HG03442 (cell line): ENCODE results near the gene IDS.
"Not testable (repeated sequence)": the region's sequence is repeated elsewhere in the genome, so short reads cannot be mapped to it uniquely, and the experiment has no call there.

ENCODE experiments used
- ATAC-seq: cut with Tn5 transposase; IDR thresholded peaks from one replicate; pipeline ENCODE4 v1.9.1; 2021; ENCODE audit warnings: mild to moderate bottlenecking, moderate library complexity; ENCODE audit not compliant: unreplicated experiment

IDS gene, protein sequence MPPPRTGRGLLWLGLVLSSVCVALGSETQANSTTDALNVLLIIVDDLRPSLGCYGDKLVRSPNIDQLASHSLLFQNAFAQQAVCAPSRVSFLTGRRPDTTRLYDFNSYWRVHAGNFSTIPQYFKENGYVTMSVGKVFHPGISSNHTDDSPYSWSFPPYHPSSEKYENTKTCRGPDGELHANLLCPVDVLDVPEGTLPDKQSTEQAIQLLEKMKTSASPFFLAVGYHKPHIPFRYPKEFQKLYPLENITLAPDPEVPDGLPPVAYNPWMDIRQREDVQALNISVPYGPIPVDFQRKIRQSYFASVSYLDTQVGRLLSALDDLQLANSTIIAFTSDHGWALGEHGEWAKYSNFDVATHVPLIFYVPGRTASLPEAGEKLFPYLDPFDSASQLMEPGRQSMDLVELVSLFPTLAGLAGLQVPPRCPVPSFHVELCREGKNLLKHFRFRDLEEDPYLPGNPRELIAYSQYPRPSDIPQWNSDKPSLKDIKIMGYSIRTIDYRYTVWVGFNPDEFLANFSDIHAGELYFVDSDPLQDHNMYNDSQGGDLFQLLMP

DNA sequence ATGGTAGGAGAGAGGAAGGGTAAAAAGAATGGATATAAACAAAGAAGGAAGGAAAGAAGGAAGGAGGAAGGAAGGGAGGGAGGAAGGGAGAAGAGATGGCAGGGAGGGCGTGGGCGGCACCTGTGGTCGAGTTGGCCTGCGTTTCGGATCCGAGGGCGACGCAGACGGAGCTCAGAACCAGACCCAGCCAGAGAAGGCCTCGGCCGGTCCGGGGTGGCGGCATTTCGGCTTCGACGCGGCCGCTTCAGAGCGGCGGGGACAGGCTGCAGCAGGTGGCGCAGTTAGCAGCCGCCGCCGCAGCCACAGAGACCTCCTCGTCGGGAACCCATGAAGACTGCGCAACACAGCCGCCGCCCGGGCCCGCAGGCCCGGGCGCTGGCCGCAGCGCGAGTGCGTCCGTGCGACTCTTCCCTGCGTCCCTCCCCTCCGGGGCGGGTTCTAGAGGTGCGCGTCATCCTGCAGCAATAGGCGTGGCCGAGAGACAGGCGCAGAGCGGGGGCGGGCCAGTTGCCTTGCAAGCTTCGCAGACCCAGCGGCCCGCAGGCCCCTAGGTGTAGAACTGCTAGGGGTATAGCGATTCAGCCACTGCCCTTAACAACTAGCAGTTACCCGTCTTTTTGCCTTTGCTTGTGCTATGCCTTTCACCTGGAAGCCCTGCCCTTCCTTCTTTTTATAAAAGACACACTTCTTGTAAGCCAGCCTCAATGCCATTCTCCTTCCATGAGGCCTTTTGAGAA lies at the start of gene IDS:
IDS (minus strand) TSS at position 392 of the 737 bp plus-strand sequence; CDS start at position 223, 169 bp downstream.
- ATAC-seq, result peak; percentile 72

DNA sequence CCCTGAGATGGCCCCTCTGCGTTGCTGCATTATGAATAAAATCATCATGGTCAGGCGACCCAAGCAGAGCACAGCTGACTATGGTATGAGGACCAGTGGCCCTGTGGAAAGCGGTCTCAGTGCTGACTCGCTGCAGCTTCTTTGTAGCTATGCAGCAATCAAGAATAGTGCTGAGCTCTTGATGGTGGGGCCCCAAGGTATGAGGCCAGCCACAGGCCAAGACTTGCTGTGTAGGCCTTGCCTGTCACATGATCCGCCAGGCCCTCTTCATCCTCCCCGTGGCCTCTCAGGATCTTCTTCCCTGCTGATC lies 46.8 kb upstream of the IDS start:
- ATAC-seq, result not testable (repeated sequence)

DNA sequence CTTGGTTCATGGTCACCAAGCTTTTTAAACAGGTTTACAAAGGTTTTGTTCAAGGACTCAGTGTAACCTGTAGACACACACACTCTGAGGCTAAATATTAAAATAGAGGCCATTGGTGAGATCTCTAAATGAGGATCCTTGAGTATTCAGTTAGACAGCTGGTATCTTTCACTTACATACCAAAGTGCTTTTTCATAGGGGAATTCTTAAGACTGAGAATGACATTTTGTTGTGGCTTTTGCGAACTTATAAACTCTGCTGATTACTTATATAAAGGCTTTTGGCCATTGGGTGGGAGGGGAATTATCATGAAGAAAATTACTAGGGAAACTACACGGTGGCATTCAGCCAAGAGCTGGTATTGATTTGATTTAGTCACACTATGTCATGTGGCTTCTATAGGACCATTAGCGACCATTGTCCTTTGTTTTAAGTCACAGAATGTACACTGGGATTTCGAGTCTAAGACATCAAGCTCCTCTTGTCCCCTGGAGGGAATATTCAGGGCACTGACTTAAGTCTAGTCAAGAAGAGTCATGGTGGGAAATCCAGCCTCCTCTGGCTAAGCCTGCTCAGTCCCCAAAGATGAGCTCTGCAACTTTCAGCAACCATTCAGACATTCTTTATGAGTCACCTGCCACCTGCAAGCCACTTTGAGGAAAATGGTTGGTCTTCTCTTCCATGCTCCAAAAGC lies 46.3 kb upstream of the IDS start:
- peak; percentile 46 for ATAC-seq

DNA sequence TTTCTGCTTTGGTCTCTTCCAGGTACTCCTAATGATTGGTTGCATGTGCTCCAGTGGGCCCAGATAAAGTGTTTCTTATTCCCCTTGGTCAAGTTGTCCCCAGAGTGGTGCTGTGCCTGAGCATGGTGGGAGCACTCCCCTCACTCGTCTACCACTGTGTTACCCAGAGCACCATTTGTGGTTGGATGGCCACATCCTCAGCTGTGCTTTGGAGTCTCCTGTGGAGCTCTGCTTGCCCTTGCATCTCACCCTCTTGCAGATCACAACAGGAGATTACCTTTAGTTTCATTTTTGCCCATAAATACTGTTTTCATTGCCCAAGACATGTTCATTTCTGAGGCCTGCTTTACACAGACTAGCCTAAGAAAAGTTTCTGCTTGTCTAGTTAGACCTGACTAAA lies 45.3 kb upstream of the IDS start:
- not testable (repeated sequence) for ATAC-seq

DNA sequence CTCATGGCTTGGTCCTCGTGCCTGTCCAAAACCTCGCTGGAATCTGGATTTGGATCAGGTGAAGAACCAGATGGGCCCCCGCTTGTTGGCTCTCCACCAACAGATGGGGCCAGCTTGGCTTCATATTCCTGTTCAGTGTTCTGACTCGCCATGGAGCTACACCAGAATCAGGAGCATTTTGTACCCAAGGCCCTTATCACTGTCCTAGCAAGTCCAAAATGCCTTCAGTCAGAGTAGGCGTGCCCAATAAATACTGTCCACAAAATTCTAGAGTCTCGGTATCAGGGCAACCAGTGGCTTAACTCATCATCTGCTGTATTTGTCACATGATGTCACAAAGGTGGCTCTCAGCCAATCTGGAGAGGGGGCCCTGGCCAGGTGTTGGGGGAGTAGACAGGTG lies 44.6 kb upstream of the IDS start, which contains the start of gene HSFX3:
HSFX3 (minus strand) TSS at position 224 of the 400 bp plus-strand sequence; CDS start at position 152, 72 bp downstream.
- not testable (repeated sequence) for ATAC-seq

DNA sequence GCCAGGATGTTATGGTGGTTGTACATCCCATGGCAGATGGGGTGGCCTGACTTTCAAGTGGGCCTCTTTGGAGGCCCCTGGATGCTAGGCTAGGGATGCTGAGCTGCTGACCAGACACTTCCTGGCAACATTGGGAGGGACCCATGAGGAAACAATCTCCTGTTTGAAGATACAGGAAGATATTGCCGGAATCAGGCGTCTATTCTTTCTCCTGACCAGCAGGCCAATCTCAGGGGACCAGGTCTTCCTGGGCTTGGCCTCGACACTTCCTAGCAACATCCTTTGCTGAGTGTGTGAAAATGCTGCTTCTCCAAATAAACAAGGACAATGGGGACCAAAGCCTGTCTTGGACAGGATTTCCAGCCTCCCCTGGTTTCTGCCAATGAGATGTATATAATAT lies 42.7 kb upstream of the IDS start:
- ATAC-seq, result not testable (repeated sequence)

DNA sequence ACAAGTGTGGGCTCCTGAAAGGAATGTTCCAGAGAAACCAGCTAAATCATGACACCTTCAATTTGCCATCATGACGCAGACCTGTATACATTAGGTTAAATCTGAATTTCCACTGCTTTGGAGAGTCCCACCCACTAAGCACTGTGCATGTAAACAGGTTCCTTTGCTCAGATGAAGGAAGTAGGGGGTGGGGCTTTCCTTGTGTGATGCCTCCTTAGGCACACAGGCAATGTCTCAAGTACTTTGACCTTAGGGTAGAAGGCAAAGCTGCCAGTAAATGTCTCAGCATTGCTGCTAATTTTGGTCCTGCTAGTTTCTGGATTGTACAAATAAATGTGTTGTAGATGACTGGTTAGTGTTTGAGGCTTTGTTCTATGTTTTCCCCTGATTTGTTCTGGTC lies 41.9 kb upstream of the IDS start:
- not testable (repeated sequence) for ATAC-seq

DNA sequence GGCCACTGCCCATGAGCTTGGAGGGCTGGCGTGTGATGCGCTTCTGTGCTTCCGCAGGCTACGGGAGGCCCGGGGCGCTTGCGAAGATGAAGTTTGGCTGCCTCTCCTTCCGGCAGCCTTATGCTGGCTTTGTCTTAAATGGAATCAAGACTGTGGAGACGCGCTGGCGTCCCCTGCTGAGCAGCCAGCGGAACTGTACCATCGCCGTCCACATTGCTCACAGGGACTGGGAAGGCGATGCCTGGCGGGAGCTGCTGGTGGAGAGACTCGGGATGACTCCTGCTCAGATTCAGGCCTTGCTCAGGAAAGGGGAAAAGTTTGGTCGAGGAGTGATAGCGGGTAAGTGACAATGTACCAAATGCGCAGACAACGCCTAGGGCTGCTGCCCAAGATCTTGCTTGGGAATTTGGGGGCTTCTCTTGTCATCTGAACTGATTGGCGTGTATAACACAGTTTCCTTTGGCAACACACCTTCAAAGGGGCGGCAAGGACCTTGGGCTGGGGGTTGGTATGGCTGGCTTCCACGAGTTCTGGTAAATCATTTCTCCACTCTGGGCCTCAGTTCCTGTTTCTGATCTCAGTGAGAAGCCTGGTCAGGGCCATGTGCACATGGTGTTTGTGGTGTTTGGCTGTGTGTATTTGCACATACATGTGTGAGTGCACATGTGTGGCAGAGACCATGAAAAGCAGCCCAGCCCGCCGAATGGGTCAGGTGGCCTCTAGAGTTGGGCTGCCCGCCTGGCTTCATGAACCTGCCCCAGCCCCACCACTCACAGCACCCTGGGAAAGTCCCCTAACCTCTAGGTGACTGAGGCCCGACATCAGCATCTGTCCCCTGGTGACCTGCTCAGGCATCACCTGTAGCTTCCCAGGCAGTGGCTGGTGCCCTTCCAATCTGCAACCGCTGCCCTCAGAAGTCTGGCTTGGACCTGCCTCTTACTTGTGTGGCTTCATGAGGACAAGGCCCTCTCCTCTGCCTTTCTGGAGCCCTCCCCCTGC lies 40.7 kb upstream of the IDS start:
- not testable (repeated sequence) for ATAC-seq

DNA sequence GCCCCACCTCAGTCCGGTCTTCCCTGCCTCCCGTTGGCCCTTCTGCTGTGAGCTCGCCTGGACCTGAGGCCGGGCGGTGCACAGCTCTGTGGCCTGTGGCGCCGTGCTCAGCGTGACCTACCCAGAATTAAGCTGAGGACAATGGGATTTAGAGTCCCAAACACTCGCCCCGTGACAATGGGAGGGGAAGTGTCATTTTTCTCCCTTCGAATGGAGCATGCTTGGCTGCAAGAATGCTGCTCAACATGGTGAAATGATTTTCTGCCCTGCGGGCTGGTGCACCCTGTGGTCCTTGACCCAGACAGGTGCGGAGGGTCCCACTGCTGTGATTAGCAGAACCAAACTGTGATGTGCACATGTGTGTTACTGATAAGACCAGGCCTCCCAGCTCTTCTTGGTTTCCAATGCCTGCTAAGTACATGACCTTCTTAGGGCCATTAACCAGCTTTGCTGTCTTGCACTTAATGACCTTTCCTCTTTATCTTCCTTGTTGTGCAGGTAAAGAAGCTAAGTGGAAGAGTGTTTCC lies 36.5 kb upstream of the IDS start:
- no peak for ATAC-seq

DNA sequence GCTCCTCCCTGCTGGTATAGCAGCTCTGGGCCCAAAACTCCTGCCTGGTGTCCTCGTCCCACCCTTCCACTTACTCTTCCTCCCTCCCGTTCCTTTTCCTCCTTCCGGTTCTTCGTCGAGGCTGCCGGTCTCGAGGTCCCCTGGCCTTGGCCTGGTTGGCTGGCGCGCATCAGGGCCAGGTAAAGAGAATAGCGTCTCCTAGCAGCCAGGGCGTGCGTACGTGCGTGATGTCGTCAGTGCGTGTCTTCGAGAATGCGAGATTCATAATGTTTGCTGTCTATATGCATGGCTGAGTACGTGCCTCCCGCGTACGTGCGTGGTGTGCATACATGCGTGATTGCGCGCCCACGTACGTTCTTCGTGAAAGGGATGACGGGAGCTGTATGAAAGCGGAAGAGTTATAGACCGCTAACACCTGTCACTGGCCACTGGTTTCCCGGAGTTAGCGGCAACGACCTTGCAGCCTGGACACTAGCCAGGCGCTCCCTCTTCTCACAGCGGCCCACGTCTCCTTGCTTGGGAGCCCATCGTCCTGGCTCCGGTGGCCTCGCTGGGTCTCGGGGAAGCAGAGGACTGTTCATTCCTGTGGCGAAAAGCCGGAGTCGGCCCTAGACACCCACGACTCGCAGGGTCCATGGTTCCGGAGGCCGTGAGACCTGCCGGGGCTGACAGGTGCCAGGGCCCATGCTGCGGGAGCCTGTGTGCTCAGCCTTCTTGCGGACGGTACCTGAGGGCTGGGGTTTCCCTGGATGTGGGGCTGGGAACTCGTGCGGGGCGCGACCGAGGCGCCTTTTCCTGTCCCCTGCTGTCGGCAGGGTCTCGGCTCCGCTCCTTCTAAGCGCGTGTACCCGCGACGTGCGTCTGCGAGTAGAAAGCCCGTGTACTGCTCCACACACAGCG lies 35.8 kb upstream of the IDS start, which contains the start of gene EOLA1:
EOLA1 (plus strand) TSS at position 392 of the 900 bp plus-strand sequence. CDS start 4,619 bp downstream, outside the sequence.
- ATAC-seq, result peak; percentile 79

DNA sequence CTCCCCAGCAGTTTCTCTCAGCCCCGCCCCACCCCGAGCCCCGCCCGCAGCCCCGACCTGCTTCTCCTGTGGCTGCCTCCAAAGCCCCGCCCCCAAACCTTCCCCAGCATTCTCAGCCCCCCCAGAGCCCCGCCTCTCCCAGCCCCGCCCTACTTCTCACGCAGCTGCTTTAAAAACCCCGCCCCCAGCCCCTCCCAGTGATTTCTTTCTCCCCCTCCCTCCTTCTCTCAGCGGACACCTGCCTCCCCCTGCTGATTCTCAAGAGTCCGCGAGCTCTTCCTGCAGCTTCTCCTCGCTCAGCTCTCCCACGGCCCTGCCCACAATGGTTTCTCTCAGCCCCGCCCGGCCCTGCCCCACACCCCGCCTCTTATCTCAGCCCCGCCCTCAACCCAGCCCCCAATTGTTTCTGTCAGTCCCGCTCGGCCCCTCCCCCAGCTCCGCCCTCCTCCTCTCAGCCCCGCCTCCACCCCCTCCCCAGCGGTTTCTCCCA lies 35.1 kb upstream of the IDS start:
- peak; percentile 4 for ATAC-seq

DNA sequence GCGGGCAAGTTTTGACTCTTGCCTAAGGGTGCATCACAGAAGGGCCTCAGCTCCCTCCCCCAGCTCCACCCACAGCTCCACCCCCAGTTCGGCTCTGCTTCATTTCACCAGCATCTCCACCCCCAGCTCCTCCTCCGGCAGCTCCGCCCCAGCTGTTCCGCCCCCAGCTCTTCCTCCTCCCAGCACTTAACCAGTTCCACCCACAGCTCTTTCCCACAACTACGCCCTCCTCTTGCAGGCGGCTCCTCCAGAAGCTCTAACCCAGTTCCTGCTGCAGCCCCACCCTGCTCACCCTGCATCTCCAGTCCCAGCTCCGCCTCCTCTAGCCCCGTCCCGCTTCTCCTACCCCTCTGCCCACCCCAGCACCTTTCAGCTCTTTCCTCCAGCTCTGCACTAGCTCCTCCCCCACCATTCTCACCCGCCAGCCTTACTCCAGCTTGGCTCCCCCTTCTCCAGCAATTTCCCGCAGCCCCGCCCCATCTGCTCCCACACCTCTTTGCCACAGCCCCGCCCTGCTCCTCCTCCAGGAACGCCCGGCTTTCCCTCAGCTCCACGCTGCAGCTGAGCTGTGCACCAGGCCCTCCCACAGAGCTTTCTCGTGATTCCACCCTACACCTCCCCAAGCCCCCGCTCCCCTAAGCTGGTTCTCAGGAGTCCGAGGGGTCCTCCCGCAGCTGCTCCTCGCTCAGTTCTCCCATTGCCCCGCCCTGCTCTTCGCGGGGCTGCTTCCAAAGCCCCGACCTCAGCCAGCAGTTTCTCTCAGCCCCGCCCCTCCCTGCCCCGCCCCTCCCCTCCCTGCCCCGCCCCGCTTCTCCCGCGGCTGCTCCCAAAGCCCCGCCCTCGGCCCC lies 34.4 kb upstream of the IDS start:
- ATAC-seq, result peak; percentile 33

DNA sequence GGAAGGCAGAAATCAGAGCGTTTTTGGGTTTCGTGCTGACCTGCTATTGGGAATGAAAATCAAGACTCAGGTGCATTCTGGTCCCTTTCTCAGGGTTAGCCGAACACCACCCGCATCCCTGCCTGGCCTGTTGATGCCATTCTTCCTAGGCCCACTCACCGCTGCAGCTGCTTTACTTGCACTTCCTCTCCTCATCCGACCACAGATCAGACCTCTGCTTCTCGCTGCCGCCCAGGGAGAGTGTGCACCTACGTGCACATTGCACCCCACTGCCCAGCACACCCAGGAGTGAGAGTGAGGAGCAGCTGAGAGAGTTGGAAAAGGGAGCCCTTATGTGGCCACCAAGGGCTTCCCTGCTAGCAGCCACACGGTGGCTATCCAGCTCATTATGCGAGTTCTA lies 32.4 kb upstream of the IDS start:
- not testable (repeated sequence) for ATAC-seq

DNA sequence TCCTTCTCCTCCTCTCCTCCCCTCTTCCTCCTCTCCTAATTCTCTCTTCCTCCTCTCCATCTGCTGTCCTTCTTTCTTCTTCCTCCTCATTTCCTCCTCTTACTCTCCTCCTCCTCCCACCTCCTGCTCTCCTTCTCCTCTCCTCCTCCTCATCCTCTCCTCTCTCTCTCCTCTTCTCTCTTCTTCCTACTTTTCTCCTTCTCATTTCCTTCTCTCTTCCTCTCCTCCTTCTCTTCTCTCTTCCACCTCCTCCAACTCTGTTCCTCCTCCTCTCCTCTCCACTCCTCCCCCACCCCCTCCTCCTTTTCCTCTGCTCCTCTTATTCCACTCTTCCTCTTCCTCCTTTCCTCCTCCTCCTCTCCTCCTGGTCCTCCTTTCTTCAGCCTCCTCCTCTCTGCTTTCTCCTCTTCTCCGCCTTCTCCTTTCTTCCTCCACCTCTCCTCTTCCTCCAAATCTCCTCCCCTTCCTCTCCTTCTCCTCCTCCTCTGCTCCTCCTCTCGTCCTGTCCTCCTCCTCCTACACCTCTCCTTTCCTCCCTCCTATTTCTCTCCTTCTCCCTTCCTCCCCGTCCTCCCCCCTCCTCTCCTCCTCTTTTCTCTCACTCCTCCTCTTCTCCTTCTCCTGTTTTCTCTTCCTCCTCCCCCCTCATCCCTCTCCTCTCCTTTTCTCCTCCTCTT lies 30.0 kb upstream of the IDS start:
- ATAC-seq, result not testable (repeated sequence)

DNA sequence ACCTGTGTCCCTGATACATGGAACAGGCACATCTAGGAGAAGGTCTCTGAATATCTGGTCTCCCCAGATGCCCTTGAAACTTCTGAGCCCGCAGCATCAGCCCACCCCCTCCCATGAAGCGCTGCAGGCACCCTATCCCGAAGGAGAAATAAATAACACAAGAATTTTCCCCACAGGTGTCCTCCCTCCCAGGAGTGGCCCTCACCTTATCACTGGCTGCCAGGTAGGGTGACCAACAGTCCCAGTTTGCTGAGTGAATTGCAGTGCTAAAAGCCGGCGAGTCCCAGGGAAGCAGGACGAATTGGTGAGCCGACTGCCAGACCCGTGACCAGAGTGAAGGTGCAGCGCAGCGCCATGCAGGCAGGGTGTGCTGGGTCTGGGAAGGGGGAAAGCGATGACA lies 28.9 kb upstream of the IDS start:
- ATAC-seq, result not testable (repeated sequence)

DNA sequence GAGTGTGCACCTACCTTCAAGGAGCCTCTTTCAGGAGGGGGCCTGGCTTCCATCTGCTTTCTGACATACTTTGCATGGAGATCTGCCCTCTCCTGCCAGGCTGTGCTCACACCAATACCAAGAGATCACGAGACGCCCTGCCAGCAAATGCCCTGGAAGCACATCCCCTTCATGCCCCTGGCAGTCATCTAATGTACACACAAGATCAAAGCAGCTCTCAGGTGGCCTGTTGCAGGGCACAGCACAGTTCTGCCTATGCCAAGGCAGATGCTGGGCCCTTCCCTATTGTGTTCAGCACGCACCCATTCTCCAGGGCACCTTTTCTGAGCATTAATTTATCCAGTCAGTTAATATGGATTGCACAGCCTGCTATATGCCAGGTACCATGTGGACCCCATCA lies 27.8 kb upstream of the IDS start:
- ATAC-seq, result not testable (repeated sequence)

DNA sequence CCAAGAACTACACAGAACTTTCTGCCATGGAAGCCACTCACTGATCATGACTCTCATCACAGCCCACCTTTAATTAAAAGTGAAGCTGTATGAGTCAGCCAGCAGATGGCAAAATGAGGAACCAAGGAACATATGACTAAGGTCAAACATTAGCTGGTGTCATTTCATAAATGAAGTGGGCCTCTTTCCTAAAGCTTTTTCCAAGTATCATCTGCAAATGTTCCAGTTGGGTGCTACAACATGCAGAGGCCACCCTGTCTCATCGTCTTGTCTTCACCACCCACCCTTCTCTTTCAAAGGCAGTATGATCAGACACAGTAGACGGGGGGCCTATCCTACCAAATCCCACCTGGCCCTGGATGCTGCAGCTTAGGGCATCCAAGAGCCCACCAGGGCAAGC lies 26.5 kb upstream of the IDS start:
- ATAC-seq, result peak; percentile 83
